Measurements from ENCODE around the gene RAB13.

Gene RAB13

GRCh38 chr1:153978274-153978909 lies 7.7 kb downstream of the RAB13 start:
- TF ChIP-seq EZH2phosphoT487 (conservative IDR thresholded peaks at IDR 0.05; ENCODE audit: low read length) (no peak), CTCF (IDR thresholded peaks at IDR 0.05; ENCODE audit: insufficient read depth, low read length, poor library complexity, severe bottlenecking) (no peak)
- Histone ChIP-seq H3K79me2 (ENCODE audit: insufficient read depth, low read length) (peaks cover 21% of the 10 kb centered on the region), H2AFZ (ENCODE audit: low read depth, low read length, severe bottlenecking) (peak overlapping the region; percentile 97), H4K20me1 (ENCODE audit: low read depth, low read length) (no peaks in the 10 kb centered on the region), H3K9ac (ENCODE audit: low read length) (peak overlapping the region; percentile 93), H3K27ac (ENCODE audit: low read depth, low read length) (peak overlapping the region; percentile 68; the same call in 1 of the 2 replicates), H3K9me2 (replicated peaks; ENCODE audit: insufficient read depth, low read length) (no peaks in the 10 kb centered on the region), H3K27me3 (ENCODE audit: low read length) (no peaks in the 10 kb centered on the region), H3K4me3 (ENCODE audit: insufficient read depth, low read length, poor library complexity, severe bottlenecking) (peak overlapping the region; percentile 92), H3F3A (ENCODE audit: insufficient read depth) (0 out of 2 replicates have a peak, but pooled peaks cover 6% of the 10 kb centered on the region), H3K9me3 (ENCODE audit: insufficient read depth, low read length) (no peaks in the 10 kb centered on the region), H3K36me3 (ENCODE audit: low read length) (no peaks in the 10 kb centered on the region; the same call in 1 of the 2 replicates), H3K4me2 (ENCODE audit: low read depth, low read length, poor library complexity, severe bottlenecking) (peak overlapping the region; percentile 92)

- TF ChIP-seq EZH2phosphoT487 (conservative IDR thresholded peaks at IDR 0.05; ENCODE audit: low read length) (no peak), CTCF (IDR thresholded peaks at IDR 0.05; ENCODE audit: insufficient read depth, low read length, poor library complexity, severe bottlenecking) (no peak)
- H3K36me3 ChIP-seq (ENCODE audit: low read length): no peaks in the 10 kb centered on the region; the same call in 1 of the 2 replicates
- H3K27ac ChIP-seq (ENCODE audit: low read depth, low read length): peak within 1 kb of the TSS; percentile 68
Observed at GRCh38 chr1:153977250-153978240, 8.6 kb downstream of the RAB13 start, which contains the start of gene JTB. Gene JTB (minus strand): TSS chr1:153977674. CDS start chr1:153977252, 422 bp downstream.

GRCh38 chr1:153976819-153977249 lies 9.3 kb downstream of the RAB13 start:
- H3K36me3 ChIP-seq (ENCODE audit: low read length): no peaks in the 10 kb centered on the region; the same call in 1 of the 2 replicates

More at GRCh38 chr1:153977250-153978240, 8.6 kb downstream of the RAB13 start, which contains the start of gene JTB:
- peak within 1 kb of the TSS; percentile 93 for H3K9ac ChIP-seq (ENCODE audit: low read length)
- peak within 1 kb of the TSS; percentile 92 for H3K4me2 ChIP-seq (ENCODE audit: low read depth, low read length, poor library complexity, severe bottlenecking)
- H3K9me3 ChIP-seq (ENCODE audit: insufficient read depth, low read length): no peaks in the 10 kb centered on the region
- peak within 1 kb of the TSS; percentile 97 for H2AFZ ChIP-seq (ENCODE audit: low read depth, low read length, severe bottlenecking)
- H3K4me3 ChIP-seq (ENCODE audit: insufficient read depth, low read length, poor library complexity, severe bottlenecking): peak within 1 kb of the TSS; percentile 92
- H4K20me1 ChIP-seq (ENCODE audit: low read depth, low read length): no peaks in the 10 kb centered on the region
- no peaks in the 10 kb centered on the region for H3K9me2 ChIP-seq (replicated peaks; ENCODE audit: insufficient read depth, low read length)
- H3K79me2 ChIP-seq (ENCODE audit: insufficient read depth, low read length): peaks cover 21% of the 10 kb centered on the region
- H3F3A ChIP-seq (ENCODE audit: insufficient read depth): 0 out of 2 replicates have a peak, but pooled peaks cover 6% of the 10 kb centered on the region
- H3K27me3 ChIP-seq (ENCODE audit: low read length): no peaks in the 10 kb centered on the region

More at GRCh38 chr1:153976819-153977249, 9.3 kb downstream of the RAB13 start:
- H3K9ac ChIP-seq (ENCODE audit: low read length): peak overlapping the region; percentile 93
- no peaks in the 10 kb centered on the region for H3K9me2 ChIP-seq (replicated peaks; ENCODE audit: insufficient read depth, low read length)
- TF ChIP-seq EZH2phosphoT487 (conservative IDR thresholded peaks at IDR 0.05; ENCODE audit: low read length) (no peak), CTCF (IDR thresholded peaks at IDR 0.05; ENCODE audit: insufficient read depth, low read length, poor library complexity, severe bottlenecking) (no peak)
- H3K79me2 ChIP-seq (ENCODE audit: insufficient read depth, low read length): peaks cover 21% of the 10 kb centered on the region
- peak overlapping the region; percentile 68 for H3K27ac ChIP-seq (ENCODE audit: low read depth, low read length)
- no peaks in the 10 kb centered on the region for H4K20me1 ChIP-seq (ENCODE audit: low read depth, low read length)
- H3F3A ChIP-seq (ENCODE audit: insufficient read depth): 0 out of 2 replicates have a peak, but pooled peaks cover 6% of the 10 kb centered on the region
- no peaks in the 10 kb centered on the region for H3K9me3 ChIP-seq (ENCODE audit: insufficient read depth, low read length)
- H2AFZ ChIP-seq (ENCODE audit: low read depth, low read length, severe bottlenecking): peak overlapping the region; percentile 97
- H3K27me3 ChIP-seq (ENCODE audit: low read length): no peaks in the 10 kb centered on the region
- peak overlapping the region; percentile 92 for H3K4me2 ChIP-seq (ENCODE audit: low read depth, low read length, poor library complexity, severe bottlenecking)
- peak overlapping the region; percentile 92 for H3K4me3 ChIP-seq (ENCODE audit: insufficient read depth, low read length, poor library complexity, severe bottlenecking)
